Prostate gland (tissue), 2 donors: ENCODE measurements around the gene PHTF2.

ENCODE experiments used
- POLR2A ChIP-seq: fragments of 450-650 bp; IDR thresholded peaks from one replicate; pipeline ENCODE4 v1.6.1; 2016; ENCODE audit warnings: antibody characterized with exemption, mild to moderate bottlenecking
- POLR2AphosphoS5 ChIP-seq: sonication (generic); formaldehyde crosslinking; IDR thresholded peaks from one replicate; pipeline ENCODE4 v1.6.1; 2017; ENCODE audit warnings: antibody characterized with exemption
- TF ChIP-seq, protein P1 (sequence below), 4 experiments: fragments of 200-600 bp in 2 of 4; fragments of 450-650 bp in 2 of 4; sonication (generic) in 2 of 4; IDR thresholded peaks; 1 replicate in 3 of 4; 2 replicates in 1 of 4; pipeline ENCODE4 v1.5.1; 2016 to 2019; ENCODE audit warnings: antibody characterized with exemption in 4 of 4, mild to moderate bottlenecking in 2 of 4, moderate library complexity in 2 of 4

DNA sequence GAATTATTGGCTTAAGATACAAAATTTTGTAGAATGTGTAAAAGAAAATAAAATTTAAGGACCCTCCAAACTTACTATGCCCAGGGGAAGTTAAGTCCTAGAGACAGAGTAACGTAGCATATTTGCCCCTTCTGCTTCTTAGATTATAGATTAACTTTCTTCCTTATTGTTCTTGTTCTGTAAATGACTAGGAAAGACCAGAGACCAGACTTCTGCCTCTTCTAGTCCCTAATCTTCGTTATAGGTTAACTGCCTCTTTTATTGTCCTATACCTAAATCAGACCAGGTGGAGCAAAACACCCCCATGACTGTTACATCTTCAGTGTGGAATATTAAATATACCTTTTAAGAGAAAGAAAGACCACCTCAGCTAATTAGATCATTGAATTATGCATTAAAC, 160.5 kb downstream of the PHTF2 start:
- TF ChIP-seq, protein P1, sequence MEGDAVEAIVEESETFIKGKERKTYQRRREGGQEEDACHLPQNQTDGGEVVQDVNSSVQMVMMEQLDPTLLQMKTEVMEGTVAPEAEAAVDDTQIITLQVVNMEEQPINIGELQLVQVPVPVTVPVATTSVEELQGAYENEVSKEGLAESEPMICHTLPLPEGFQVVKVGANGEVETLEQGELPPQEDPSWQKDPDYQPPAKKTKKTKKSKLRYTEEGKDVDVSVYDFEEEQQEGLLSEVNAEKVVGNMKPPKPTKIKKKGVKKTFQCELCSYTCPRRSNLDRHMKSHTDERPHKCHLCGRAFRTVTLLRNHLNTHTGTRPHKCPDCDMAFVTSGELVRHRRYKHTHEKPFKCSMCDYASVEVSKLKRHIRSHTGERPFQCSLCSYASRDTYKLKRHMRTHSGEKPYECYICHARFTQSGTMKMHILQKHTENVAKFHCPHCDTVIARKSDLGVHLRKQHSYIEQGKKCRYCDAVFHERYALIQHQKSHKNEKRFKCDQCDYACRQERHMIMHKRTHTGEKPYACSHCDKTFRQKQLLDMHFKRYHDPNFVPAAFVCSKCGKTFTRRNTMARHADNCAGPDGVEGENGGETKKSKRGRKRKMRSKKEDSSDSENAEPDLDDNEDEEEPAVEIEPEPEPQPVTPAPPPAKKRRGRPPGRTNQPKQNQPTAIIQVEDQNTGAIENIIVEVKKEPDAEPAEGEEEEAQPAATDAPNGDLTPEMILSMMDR (IDR thresholded peaks at IDR 0.05): no peak
- TF ChIP-seq POLR2A (no peak), POLR2AphosphoS5 (no peak)
